Peyer's patch (tissue), 4 donors: ENCODE measurements around the gene RNF169.

Source experiments
- CTCF ChIP-seq, 6 experiments: fragments of 450-650 bp in 4 of 6; fragments of 200-600 bp in 2 of 6; sonication (generic) in 1 of 6; IDR thresholded peaks; one replicate each; pipeline ENCODE4 v1.5.1; 2017 to 2019; ENCODE audit warnings: antibody characterized with exemption in 6 of 6, mild to moderate bottlenecking in 3 of 6, moderate library complexity in 1 of 6
- POLR2A ChIP-seq, 2 donors: fragments of 450-650 bp; IDR thresholded peaks; one replicate each; pipeline ENCODE4 v1.5.1; 2017; ENCODE audit warnings: antibody characterized with exemption in 2 of 2, mild to moderate bottlenecking in 2 of 2, moderate library complexity in 2 of 2

- TF ChIP-seq CTCF (IDR thresholded peaks at IDR 0.05) (no peak), POLR2A (IDR thresholded peaks at IDR 0.05) (no peak)
Measured at GRCh38 chr11:74709175-74709574, 39.5 kb upstream of the RNF169 start.
